Skin epidermis (tissue), 12 donors: ENCODE results near the gene ZNF598.
A peak's percentile ranks its signal among the peaks of the same experiment; 100 is the strongest.
"Not testable (repeated sequence)": the region's sequence is repeated elsewhere in the genome, so short reads cannot be mapped to it uniquely, and the experiment has no call there.

Experiments used
- H3K27ac ChIP-seq, 21 experiments: fragments of 200-600 bp; sonication (generic) in 11 of 21; one replicate each; pipeline ENCODE4 v1.5.0; 2020; ENCODE audit warnings: mild to moderate bottlenecking in 3 of 21, inconsistent platforms in 2 of 21, moderate library complexity in 2 of 21
- H3K4me3 ChIP-seq, 7 experiments: fragments of 200-600 bp; sonication (generic) in 2 of 7; one replicate each; pipeline ENCODE4 v1.5.0; 2020; ENCODE audit warnings: inconsistent platforms in 2 of 7, mild to moderate bottlenecking in 2 of 7, moderate library complexity in 1 of 7

The ZNF598 gene

GRCh38 chr16:2015117-2015946 is 5.7 kb upstream of the ZNF598 start:
- Histone ChIP-seq H3K4me3 (no peak overlapping the region), H3K27ac (peak overlapping the region in 10 of 21 experiments; percentile 22 to 79 (median 50))

- no peak overlapping the region for H3K27ac ChIP-seq
- no peak overlapping the region for H3K4me3 ChIP-seq
These were observed 3.9 kb upstream of the ZNF598 start for GRCh38 chr16:2013527-2013926.

- not testable (repeated sequence) for H3K27ac ChIP-seq, H3K4me3 ChIP-seq
These were observed 2.1 kb upstream of the ZNF598 start for GRCh38 chr16:2011726-2012125.

DNA sequence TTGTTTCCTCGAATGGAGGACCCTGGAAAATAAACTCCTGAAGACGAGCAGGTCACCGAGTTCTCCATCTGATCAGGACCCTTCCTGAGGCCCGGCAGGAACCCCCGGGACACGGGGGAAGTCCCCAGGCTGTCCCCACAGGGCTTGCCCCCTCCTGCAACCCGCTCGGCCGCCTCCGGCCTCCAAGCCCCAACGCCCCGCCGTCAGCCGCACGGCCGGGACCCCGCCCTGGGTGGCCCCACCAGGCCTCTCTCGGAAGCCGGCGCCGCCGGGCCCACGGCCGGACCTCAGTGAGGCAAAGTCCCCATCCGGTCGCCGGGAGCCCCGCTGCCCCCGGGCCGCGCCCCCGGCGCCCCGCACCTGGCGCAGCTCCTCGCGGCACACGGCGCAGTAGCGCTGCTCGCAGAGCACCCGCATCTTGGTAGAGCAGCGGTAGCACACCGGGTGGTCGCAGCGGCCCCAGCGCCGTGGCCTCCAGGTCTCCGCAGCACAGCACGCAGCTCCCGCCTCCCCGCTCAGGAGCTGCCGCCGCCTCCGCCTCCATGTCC is 383 bp downstream of the ZNF598 start:
- H3K4me3 ChIP-seq: peak overlapping the region; percentile 59 to 99 (median 98)
- H3K27ac ChIP-seq: peak overlapping the region; percentile 79 to 100 (median 95)

GRCh38 chr16:2008631-2009163 is 924 bp downstream of the ZNF598 start:
- peak overlapping the region; percentile 59 to 99 (median 98) for H3K4me3 ChIP-seq
- H3K27ac ChIP-seq: peak overlapping the region; percentile 79 to 100 (median 95)

GRCh38 chr16:2008009-2008526 is 1.6 kb downstream of the ZNF598 start:
- Histone ChIP-seq H3K4me3 (peak overlapping the region; percentile 59 to 99 (median 98)), H3K27ac (peak overlapping the region in 20 of 21 experiments; percentile 79 to 100 (median 94))

DNA sequence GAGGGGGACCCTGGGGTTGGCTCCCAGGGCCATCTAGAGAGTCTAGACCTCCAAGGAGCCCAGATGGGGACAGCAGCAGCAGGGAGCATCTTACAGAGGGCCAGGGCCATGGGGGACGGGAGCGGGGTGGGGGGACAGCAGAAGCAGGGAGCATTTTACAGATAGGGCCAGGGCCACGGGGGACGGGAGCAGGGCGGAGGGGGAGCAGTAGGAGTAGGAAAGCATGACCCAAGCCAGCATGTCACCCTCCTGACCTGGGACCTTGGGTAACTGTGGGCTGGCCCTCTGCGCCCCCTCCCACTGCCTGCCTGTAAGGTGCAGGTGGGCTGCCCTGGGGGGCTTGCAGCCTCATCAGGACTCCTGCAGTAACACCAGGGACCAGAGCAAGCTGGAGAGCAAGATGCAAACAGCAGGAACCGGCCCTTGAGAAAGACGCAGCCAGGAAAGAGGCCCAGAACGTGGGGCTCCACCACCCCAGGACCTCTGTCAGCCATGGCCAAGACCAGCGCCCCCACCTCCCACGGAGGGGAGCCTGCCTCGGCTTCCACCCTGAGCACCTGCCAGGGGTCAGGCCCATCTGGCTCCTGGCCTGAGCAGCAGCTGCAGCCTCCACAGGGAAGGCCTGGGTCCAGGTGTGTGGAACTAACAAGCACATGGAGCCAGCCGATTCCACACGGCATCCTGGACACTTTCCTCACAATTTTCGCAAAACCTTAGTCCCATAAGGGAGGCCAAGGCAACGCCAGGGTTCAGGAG is 2.4 kb downstream of the ZNF598 start:
- Histone ChIP-seq H3K4me3 (peak overlapping the region; percentile 59 to 99 (median 98)), H3K27ac (peak overlapping the region in 19 of 21 experiments; percentile 50 to 98 (median 94))

- no peak overlapping the region for H3K4me3 ChIP-seq
- peak overlapping the region in 9 of 21 experiments; percentile 30 to 98 (median 96) for H3K27ac ChIP-seq
These were observed 3.3 kb downstream of the ZNF598 start for GRCh38 chr16:2006317-2006716.

DNA sequence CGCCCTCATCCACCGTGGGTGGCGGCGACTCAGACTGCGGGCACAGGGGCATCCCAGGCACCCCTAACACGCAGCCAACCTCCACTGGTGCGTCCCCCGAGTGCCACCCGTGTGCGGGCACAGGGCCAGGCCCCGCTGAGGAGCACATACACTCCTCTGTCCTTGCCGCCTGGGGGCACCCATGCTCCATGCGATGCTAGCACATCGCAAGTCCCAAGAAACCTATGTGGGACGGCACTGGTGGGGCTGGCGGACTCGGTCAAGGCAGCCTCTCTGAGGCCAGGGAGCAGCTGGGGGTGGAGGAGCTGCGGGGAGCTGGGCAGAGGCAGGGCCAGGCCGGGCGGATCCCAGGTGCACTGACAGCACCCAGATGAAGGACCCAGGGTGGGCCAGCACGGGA is 4.0 kb downstream of the ZNF598 start:
- Histone ChIP-seq H3K4me3 (no peak overlapping the region), H3K27ac (peak overlapping the region in 4 of 21 experiments; percentile 6 to 98 (median 16))

DNA sequence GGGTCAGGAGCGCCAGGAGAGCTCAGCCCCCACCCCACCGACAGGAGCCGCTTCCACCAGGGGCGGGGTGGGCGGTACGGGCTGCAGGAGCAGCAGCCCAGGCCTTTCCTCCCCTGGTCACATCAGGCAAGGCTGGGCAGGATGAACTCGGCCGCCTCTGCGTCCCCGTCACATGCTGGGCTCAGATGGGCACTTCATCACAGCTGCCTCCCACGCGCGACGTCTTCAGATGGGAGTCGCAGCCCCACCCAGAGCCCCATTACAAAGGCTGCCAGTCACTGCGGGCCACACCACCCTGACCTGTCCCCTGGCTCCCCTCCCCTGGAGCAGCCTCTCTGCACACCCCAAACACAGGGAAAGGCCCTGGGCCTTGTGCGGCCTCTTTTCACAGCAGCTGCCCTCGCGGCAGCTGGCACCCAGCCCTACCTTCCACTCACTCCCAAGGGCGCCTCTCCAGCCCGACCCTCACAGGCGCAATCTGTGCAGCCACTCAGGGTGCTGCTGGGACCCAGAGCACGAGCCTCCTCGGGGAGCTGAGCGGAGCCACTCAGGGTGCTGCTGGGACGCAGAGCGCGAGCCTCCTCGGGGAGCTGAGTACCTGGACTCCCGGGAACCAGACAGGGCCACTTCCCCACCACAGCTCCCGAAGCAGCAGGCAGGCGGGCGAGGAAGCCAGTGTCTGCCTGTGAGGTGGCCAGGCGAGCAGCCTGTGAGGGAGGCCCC is 4.7 kb downstream of the ZNF598 start:
- H3K27ac ChIP-seq: peak overlapping the region in 6 of 21 experiments; percentile 6 to 98 (median 16)
- no peak overlapping the region for H3K4me3 ChIP-seq

DNA sequence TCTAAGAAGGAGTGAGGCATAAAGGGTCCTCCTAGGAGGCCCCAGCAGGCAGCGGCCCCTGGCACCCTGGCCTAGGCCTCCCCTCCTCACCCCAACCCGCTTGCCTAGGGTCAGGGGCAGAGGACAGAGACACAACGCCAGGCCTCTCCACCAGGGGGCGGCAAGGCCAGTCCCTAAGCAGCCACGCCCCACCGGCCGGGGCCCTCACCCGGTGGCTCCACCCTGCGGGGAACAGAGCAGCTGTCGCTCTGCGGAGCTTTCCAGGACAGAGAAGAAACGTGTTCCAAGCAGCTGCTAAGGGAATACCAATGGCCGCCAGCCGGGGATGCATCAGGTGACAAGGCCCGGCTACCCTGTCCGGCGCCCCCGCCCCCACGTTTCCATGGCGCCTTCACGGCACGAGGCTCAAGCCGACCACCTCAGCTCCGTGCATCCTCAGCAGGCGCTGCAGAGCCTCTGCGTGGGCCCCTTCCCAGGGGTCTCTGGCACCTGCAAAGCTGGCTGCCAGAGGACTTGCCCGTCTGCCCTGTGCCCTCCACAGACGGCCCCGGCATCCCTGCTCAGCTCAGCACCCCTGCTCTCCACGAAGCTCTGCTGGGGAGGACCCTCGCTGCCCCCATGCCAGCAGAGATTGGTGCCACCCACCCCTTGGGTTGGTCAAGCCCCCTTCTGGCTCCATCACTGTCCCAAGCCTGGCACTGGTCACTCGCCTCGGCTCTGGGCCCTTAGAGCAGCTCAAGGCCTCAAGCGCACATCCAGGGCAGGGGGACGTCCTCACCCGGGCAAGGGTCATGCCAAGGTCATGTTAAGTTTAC is 5.6 kb downstream of the ZNF598 start:
- H3K27ac ChIP-seq: peak overlapping the region in 3 of 21 experiments; percentile 14 to 37 (median 19)
- no peak overlapping the region for H3K4me3 ChIP-seq

DNA sequence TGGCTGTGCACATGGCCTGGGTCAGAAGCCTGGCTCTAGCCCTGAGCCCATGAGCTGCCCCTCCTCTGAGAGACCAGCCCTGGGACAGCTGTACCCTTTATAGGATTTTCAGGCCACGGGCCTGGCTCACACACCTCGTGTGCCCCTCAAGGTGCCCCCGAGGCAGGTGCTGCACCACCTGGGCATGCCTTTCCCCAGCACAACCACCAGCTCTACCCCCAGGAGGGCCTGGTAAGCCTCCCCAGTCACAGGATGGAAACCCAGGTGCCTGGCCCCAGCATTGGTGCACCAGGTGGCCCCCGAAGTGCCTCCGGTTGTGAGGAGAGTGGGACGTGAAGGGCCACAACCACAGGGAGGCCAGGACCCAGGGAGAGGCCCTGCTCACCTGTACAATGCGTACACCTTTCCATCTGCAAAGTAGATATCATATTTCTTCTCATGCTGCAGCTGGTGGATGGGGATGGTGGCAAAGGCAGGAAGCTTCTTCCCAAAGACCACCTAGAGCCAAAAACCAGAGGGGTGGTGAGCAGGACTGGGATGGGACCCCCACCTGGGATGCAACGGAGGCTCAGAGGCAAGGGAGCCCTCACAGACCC is 6.3 kb downstream of the ZNF598 start:
- H3K4me3 ChIP-seq: no peak overlapping the region
- peak overlapping the region in 1 of 21 experiments; percentile 37 for H3K27ac ChIP-seq

GRCh38 chr16:2002406-2003230 is 7.0 kb downstream of the ZNF598 start:
- Histone ChIP-seq H3K27ac (no peak overlapping the region), H3K4me3 (no peak overlapping the region)

DNA sequence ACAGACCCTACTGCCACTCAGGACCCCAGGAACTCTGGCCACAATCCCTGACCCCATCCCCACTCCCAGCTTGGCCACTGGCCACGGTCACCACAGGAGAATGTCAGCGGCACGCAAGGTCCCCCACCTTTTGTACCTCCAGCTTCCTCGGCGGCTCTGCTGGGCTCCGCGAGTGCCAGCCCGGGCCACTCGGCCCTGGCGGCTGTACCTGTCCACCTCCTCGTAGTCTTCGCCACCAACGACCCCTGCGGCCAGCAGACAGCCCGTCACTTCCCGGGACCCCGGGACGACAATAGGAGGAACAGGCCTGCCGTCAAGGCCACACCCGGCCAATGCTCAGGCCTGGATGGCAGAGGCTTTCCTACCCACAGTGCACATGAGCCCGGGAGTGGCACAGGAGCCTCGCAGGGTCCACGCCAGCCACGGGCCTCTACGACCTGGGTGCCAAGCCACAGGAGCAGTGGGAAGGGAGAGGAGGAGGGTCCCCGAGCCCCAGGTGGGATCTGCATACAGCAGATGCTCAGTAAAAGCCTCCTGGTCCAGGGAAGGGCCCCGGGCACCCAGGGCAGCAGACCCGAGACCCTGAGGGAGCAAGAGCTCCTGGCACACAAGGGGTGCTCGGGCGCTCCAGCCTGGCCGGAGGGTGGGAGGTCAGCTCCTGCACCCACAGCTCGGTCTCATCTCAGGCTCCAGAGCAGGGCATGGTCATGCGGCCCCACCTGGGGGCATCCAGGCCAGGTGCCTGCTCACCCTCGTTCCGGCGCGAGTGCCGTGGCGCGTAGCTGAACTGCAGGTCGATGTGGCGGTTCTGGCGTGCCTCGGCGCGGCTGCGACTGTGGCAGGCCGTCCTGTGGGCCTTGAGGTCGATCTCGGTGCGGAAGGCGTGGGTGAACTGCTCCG is 7.9 kb downstream of the ZNF598 start:
- Histone ChIP-seq H3K27ac (no peak overlapping the region), H3K4me3 (no peak overlapping the region)

DNA sequence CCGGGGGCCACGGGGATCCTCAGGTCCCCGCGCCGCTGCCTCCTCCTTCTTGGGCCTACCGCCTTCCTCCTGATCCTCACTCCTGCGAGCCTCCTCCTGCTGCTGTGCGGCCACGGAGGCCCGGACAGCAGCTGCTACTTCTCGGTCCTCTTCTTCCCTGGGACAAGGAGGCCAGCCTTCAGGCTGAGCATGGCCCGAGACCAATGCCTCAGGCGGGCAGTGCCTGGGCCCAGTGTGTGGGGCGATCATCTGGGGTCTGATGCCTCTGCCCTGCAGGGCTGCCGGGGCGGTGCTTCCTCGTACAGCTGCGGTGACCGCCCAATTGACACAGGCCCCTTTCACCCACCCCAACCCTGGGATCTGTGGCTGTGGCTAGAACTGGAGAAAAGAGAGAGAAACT is 8.6 kb downstream of the ZNF598 start:
- H3K27ac ChIP-seq: no peak overlapping the region
- H3K4me3 ChIP-seq: no peak overlapping the region

- no peak overlapping the region for H3K27ac ChIP-seq
- H3K4me3 ChIP-seq: no peak overlapping the region
These were observed 9.6 kb downstream of the ZNF598 start for GRCh38 chr16:1999866-2000514.
